Esophagus muscularis mucosa (tissue), 4 donors: ENCODE measurements around the gene DEPDC4. TPM values are rescaled to one million over a fixed set of nuclear protein-coding genes. Genes with fewer than 3 reads are reported as not detected.
"Not testable (repeated sequence)": the region's sequence is repeated elsewhere in the genome, so short reads cannot be mapped to it uniquely, and the experiment has no call there.

Experiments used
- DNase-seq: peaks from one replicate; pipeline ENCODE4 v3.0.0-alpha.2; 2017; ENCODE audit errors: extremely low spot score
- H3K27ac ChIP-seq, 4 donors: fragments of 200-600 bp; sonication (generic); replicated peaks in 1 of 4; 1 replicate in 3 of 4; 2 replicates in 1 of 4; pipeline ENCODE4 v1.5.1; 2016 to 2019; ENCODE audit warnings: mild to moderate bottlenecking in 1 of 4
- H3K27me3 ChIP-seq, 4 donors: fragments of 200-600 bp; sonication (generic); one replicate each; pipeline versions ENCODE4 v1.5.1 to v1.6.0; 2016 to 2019
- H3K36me3 ChIP-seq, 4 donors: fragments of 200-600 bp; sonication (generic); one replicate each; pipeline ENCODE4 v1.5.1; 2016 to 2019
- H3K4me1 ChIP-seq, 4 donors: fragments of 200-600 bp; sonication (generic); one replicate each; pipeline ENCODE4 v1.5.1; 2016 to 2019
- H3K4me3 ChIP-seq, 4 donors: fragments of 200-600 bp; sonication (generic); 1 replicate in 2 of 4; 2 replicates in 2 of 4; pipeline ENCODE4 v1.5.1; 2016 to 2019; ENCODE audit warnings: mild to moderate bottlenecking in 4 of 4, moderate library complexity in 1 of 4
- H3K9me3 ChIP-seq, 4 donors: fragments of 200-600 bp; sonication (generic); 1 replicate in 3 of 4; 2 replicates in 1 of 4; pipeline ENCODE4 v1.5.1; 2016 to 2019
- CTCF ChIP-seq, 3 experiments: fragments of 200-600 bp in 2 of 3; fragments of 450-650 bp in 1 of 3; sonication (generic) in 2 of 3; IDR thresholded peaks; one replicate each; pipeline ENCODE4 v1.5.1; 2017 to 2019; ENCODE audit warnings: antibody characterized with exemption in 3 of 3, mild to moderate bottlenecking in 2 of 3, moderate library complexity in 1 of 3
- EP300 ChIP-seq: sonication (generic); formaldehyde crosslinking; IDR thresholded peaks from one replicate; pipeline ENCODE4 v1.6.1; 2017; ENCODE audit warnings: antibody characterized with exemption
- POLR2A ChIP-seq: fragments of 450-650 bp; IDR thresholded peaks from one replicate; pipeline ENCODE4 v1.6.1; 2017; ENCODE audit warnings: antibody characterized with exemption, moderate library complexity, mild to moderate bottlenecking, low read depth
- POLR2AphosphoS5 ChIP-seq, 2 donors: sonication (generic); formaldehyde crosslinking; IDR thresholded peaks; one replicate each; pipeline ENCODE4 v1.6.1; 2017; ENCODE audit warnings: antibody characterized with exemption in 2 of 2
- WGBS: methylation state at CpG from one replicate; pipeline ENCODE4 v1.1.5; 2018; 5-methylcytosine and 5-hydroxymethylcytosine counted together
- intact Hi-C: fragments of 100-400 bp; cut with DNase I; formaldehyde crosslinking; loops from one replicate; pipeline ENCODE4 v1.15.1; 2023
- total RNA-seq, 4 donors: library from RNA; depleted of rRNA; stranded (reverse); fragments of >200 nt; gene quantifications; one replicate each; pipeline versions ENCODE4 v1.1.0 to v1.2.1, GENCODE V29; 2016

Gene DEPDC4
- total RNA-seq, 4 donors from 2014 or later, result 0.34 to 0.50 TPM; not detected in 2

GRCh38 chr12:100295764-100296555 is 29.1 kb upstream of the DEPDC4 start:
- TF ChIP-seq CTCF (IDR thresholded peaks at IDR 0.05) (no peak), EP300 (no peak), POLR2A (no peak)
- H3K27ac ChIP-seq, result no peak overlapping the region
- DNase-seq, result no peak
- no peaks in the 10 kb centered on the region for H3K4me1 ChIP-seq
- H3K4me3 ChIP-seq, result no peak overlapping the region
- no peaks in the 10 kb centered on the region for H3K27me3 ChIP-seq
- intact Hi-C loops, result no loop called here
- WGBS, result 67% methylated on average over 4 of the region's 4 CpGs
- H3K9me3 ChIP-seq, result no peaks in the 10 kb centered on the region
- H3K36me3 ChIP-seq, result peaks cover 21 to 47% (median 27%) of the 10 kb centered on the region in 4 donors

- peaks cover 21 to 35% (median 25%) of the 10 kb centered on the region in 4 donors for H3K36me3 ChIP-seq
- DNase-seq, H3K27me3 ChIP-seq, H3K4me1 ChIP-seq, H3K9me3 ChIP-seq, intact Hi-C loops, H3K4me3 ChIP-seq, H3K27ac ChIP-seq: not testable (repeated sequence)
- no CpG with 5 or more reads among the region's 24 CpGs for WGBS
Observed at GRCh38 chr12:100294366-100294765, 27.5 kb upstream of the DEPDC4 start.

GRCh38 chr12:100293017-100293416 is 26.1 kb upstream of the DEPDC4 start:
- TF ChIP-seq POLR2AphosphoS5 (IDR thresholded peaks at IDR 0.05) (no peak), CTCF (IDR thresholded peaks at IDR 0.05) (no peak), POLR2A (no peak), EP300 (no peak)
- H3K36me3 ChIP-seq, result peaks cover 12 to 27% (median 14%) of the 10 kb centered on the region in 4 donors
- DNase-seq, result no peak
- no peak overlapping the region for H3K27ac ChIP-seq
- intact Hi-C loops, result no loop called here
- no peak overlapping the region for H3K4me3 ChIP-seq
- no peaks in the 10 kb centered on the region for H3K9me3 ChIP-seq
- H3K27me3 ChIP-seq, result no peaks in the 10 kb centered on the region
- WGBS, result 92% methylated on average over 1 of the region's 1 CpG
- H3K4me1 ChIP-seq, result peaks cover 0 to 17% (median 0%) of the 10 kb centered on the region in 4 donors

GRCh38 chr12:100290016-100290415 is 23.1 kb upstream of the DEPDC4 start:
- Histone ChIP-seq H3K9me3 (no peaks in the 10 kb centered on the region), H3K4me3 (no peak overlapping the region), H3K36me3 (peaks cover 6 to 29% (median 14%) of the 10 kb centered on the region in 4 donors), H3K27me3 (no peaks in the 10 kb centered on the region), H3K27ac (no peak overlapping the region), H3K4me1 (peaks cover 0 to 17% (median 0%) of the 10 kb centered on the region in 4 donors)
- no peak for DNase-seq
- 75% methylated on average over 3 of the region's 3 CpGs for WGBS
- intact Hi-C loops, result no loop called here
- TF ChIP-seq EP300 (no peak), CTCF (IDR thresholded peaks at IDR 0.05) (no peak), POLR2A (no peak), POLR2AphosphoS5 (IDR thresholded peaks at IDR 0.05) (no peak)

GRCh38 chr12:100289038-100289437 is 22.2 kb upstream of the DEPDC4 start:
- WGBS, result 61% methylated on average over 5 of the region's 5 CpGs
- Histone ChIP-seq H3K9me3 (no peaks in the 10 kb centered on the region), H3K36me3 (peaks cover 6 to 39% (median 21%) of the 10 kb centered on the region in 4 donors), H3K27me3 (no peaks in the 10 kb centered on the region), H3K4me3 (no peak overlapping the region), H3K4me1 (peaks cover 0 to 17% (median 0%) of the 10 kb centered on the region in 4 donors), H3K27ac (peak overlapping the region in 1 of 4 donors; percentile 17)
- intact Hi-C loops, result no loop called here
- TF ChIP-seq EP300 (no peak), POLR2AphosphoS5 (IDR thresholded peaks at IDR 0.05) (no peak), POLR2A (no peak), CTCF (IDR thresholded peaks at IDR 0.05) (no peak)
- DNase-seq, result no peak

GRCh38 chr12:100284556-100284955 is 17.7 kb upstream of the DEPDC4 start:
- intact Hi-C loops, H3K27me3 ChIP-seq, DNase-seq, H3K9me3 ChIP-seq, H3K27ac ChIP-seq, H3K4me3 ChIP-seq: not testable (repeated sequence)
- Histone ChIP-seq H3K36me3 (peaks cover 0 to 23% (median 9%) of the 10 kb centered on the region in 4 donors), H3K4me1 (peaks cover 0 to 18% (median 8%) of the 10 kb centered on the region in 4 donors)
- 96% methylated on average over 12 of the region's 12 CpGs for WGBS
